SH-SY5Y (cell line): ENCODE results near the gene OR51B2.

ENCODE experiments used
- GATA2 ChIP-seq: IDR thresholded peaks from 2 replicates; pipeline ENCODE4 v1.6.1; 2011; ENCODE audit warnings: mild to moderate bottlenecking, low read depth, low read length
- GATA3 ChIP-seq: IDR thresholded peaks from 2 replicates; pipeline ENCODE4 v1.6.1; 2011; ENCODE audit warnings: low read depth, mild to moderate bottlenecking, low read length, moderate library complexity

Gene OR51B2

GRCh38 chr11:5324197-5324596 lies at the start of gene OR51B2:
Gene OR51B2 (minus strand): TSS chr11:5324297. CDS start chr11:5324297, 0 bp downstream.
- TF ChIP-seq GATA2 (no peak), GATA3 (no peak)

DNA sequence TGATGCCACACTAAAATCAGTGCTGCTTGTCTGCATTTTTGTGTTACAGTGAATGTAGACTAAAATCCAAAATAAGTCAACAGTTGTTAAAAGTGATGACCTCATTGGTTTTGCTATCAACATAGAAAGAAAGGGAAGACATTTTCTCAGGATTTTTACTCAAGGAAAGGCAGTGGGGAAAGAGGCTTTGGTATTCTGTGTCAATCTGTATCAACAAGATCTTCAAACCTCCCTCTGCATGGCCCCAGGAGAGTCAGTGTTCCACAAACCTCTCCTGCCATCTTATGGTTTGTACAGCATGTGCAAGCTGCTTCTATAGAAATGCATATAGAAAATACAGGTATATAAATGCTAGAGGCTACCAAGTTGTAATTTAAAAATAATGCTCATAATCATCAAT lies 45.7 kb upstream of the OR51B2 start:
- TF ChIP-seq GATA3 (no peak), GATA2 (no peak)

GRCh38 chr11:5368502-5369043 lies 44.5 kb upstream of the OR51B2 start:
- no peak for TF ChIP-seq GATA2
- no peak for TF ChIP-seq GATA3

GRCh38 chr11:5367448-5368074 lies 43.5 kb upstream of the OR51B2 start:
- TF ChIP-seq GATA2 = no peak
- TF ChIP-seq GATA3 = no peak

- TF ChIP-seq GATA3 (no peak), GATA2 (no peak)
These were observed 42.8 kb upstream of the OR51B2 start for GRCh38 chr11:5366856-5367255.

- TF ChIP-seq GATA3 (no peak), GATA2 (no peak)
These were observed 40.1 kb upstream of the OR51B2 start for GRCh38 chr11:5364214-5364613.

GRCh38 chr11:5363679-5364078 lies 39.6 kb upstream of the OR51B2 start:
- TF ChIP-seq GATA2 (no peak), GATA3 (no peak)

- TF ChIP-seq GATA2 (no peak), GATA3 (no peak)
These were observed 38.0 kb upstream of the OR51B2 start for GRCh38 chr11:5362017-5362625.

- no peak for TF ChIP-seq GATA2
- no peak for TF ChIP-seq GATA3
These were observed 27.1 kb upstream of the OR51B2 start, which contains the start of gene OR51B6 for GRCh38 chr11:5351208-5351607. Gene OR51B6 (plus strand): TSS chr11:5351508. CDS start chr11:5351508, 0 bp downstream.

DNA sequence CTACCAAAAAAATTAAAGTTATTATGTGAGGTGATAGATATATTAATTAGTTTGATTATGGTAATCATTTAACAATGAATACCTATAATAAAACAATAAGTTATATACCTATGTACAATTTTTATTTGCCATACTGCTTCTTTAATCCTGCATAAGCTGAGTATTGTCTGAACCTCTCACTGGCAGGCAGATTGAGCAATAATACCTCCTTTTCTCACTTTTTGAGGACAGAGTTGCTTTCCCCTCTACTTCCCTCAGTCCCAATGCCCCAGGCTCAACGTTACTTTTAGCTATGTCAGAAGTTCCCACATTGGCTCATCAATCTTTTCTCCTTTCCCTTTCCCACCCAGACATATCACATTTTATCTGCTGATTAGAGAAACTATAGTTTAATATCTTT lies 25.5 kb upstream of the OR51B2 start:
- TF ChIP-seq GATA2 = no peak
- TF ChIP-seq GATA3 = no peak

DNA sequence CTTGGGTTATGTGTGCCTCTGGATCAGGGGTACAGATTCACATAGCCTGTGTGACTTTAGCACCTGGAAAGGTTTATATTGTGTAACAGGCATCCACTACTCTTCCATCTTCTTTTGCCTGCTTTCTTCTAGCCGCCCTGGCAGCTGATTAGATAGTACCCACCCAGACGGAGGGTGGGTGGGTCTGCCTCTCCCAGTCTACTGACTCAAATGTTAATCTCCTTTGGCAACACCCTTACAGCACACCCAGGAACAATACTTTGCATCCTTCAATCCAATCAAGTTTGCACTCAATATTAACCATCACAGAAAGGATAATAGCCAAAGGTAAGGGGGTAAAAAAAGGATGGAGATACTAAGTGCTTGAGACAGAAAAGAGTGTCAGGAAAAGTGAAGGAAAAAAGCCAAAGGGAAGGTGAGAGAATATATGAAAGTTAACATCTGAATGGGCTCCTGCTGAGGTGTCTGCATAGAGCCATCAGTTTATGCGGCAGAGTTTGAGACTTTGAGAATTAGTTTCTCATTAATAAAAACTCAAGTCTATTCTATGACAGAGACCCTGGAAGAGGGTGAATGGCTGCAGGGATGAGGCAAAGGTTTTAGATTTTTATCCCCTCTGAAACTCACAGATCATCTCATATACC lies 24.6 kb upstream of the OR51B2 start:
- TF ChIP-seq GATA2 (no peak), GATA3 (no peak)

- TF ChIP-seq GATA3 (no peak), GATA2 (no peak)
These were observed 21.7 kb upstream of the OR51B2 start for GRCh38 chr11:5345831-5346230.

- TF ChIP-seq GATA3 (no peak), GATA2 (no peak)
These were observed 19.6 kb upstream of the OR51B2 start, which contains the start of gene OR51B5 for GRCh38 chr11:5343474-5344335. Gene OR51B5 (minus strand): TSS chr11:5343524. CDS start chr11:5343524, 0 bp downstream.
